C4-2B (cell line): ENCODE measurements around the gene MRPL3.

Experiments used
- ZFX ChIP-seq: fragments of 450-650 bp; IDR thresholded peaks from 2 replicates; pipeline ENCODE4 v1.6.1; 2017
- TF ChIP-seq, protein P1 (sequence below): fragments of 450-650 bp; conservative IDR thresholded peaks from 2 replicates; pipeline ENCODE4 v1.5.1; 2017; ENCODE audit warnings: mild to moderate bottlenecking

DNA sequence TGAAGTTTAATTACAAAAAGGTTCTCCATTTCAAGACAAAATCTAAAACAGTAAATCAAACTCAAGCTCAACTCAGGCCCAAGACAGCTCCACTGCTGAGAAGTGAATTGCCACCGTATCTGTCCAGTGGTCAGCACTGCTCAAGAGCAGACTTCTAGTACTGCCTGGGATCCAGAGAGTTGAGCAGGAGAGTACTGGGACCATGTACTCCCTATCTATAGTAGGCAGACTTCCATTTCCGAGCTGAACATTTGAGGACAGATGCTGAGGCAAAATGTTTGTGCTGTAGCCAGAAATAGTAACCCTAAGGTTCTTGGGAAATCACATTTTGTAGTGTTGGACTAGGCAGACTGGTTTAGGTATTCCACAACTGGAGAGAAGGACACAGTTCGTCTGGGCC is 44.1 kb downstream of the MRPL3 start:
- TF ChIP-seq, protein P1, sequence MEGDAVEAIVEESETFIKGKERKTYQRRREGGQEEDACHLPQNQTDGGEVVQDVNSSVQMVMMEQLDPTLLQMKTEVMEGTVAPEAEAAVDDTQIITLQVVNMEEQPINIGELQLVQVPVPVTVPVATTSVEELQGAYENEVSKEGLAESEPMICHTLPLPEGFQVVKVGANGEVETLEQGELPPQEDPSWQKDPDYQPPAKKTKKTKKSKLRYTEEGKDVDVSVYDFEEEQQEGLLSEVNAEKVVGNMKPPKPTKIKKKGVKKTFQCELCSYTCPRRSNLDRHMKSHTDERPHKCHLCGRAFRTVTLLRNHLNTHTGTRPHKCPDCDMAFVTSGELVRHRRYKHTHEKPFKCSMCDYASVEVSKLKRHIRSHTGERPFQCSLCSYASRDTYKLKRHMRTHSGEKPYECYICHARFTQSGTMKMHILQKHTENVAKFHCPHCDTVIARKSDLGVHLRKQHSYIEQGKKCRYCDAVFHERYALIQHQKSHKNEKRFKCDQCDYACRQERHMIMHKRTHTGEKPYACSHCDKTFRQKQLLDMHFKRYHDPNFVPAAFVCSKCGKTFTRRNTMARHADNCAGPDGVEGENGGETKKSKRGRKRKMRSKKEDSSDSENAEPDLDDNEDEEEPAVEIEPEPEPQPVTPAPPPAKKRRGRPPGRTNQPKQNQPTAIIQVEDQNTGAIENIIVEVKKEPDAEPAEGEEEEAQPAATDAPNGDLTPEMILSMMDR = no peak
- no peak for TF ChIP-seq ZFX
